IMR-90 (cell line): Measurements from ENCODE around the gene ALDH1A1. TPM values are rescaled to one million over a fixed set of nuclear protein-coding genes. Genes with fewer than 3 reads are reported as not detected.

Experiments
- ATAC-seq: fragments of 200-7000 bp; cut with Tn5 transposase; 2 replicates; pipeline ENCODE4 v1.9.1; 2020; ENCODE audit warnings: low read depth, mild to moderate bottlenecking, moderate library complexity
- BruUV-seq: library from RNA; stranded (reverse); fragments of 400-500 nt; replicated peaks from 2 replicates; lab custom pipeline; 2021; lab: Mats Ljungman, UMichigan
- CTCF ChIA-PET: fragments of 300-600 bp; formaldehyde crosslinking; extraction: SDS; loops from one replicate; lab custom pipeline; 2021; ENCODE audit warnings: antibody characterized with exemption; lab: Yijun Ruan, JAX
- POLR2A ChIA-PET: fragments of 300-600 bp; sonication (Branson Sonifier 250); formaldehyde crosslinking; loops from one replicate; lab custom pipeline; 2022; ENCODE audit warnings: antibody characterized with exemption; ENCODE audit not compliant: unreplicated experiment; lab: Charles Lee
- DNase-seq: peaks from one replicate; pipeline ENCODE4 v3.0.0; 2013
- H2AFZ ChIP-seq: replicated peaks from 2 replicates; pipeline ENCODE3; 2013; ENCODE audit warnings: low read length, mild to moderate bottlenecking; ENCODE audit not compliant: poor library complexity
- H2AK5ac ChIP-seq: 2 replicates; pipeline ENCODE4 v1.6.1; 2013; ENCODE audit warnings: low read depth, low read length, inconsistent platforms
- H2AK9ac ChIP-seq: replicated peaks from 2 replicates; pipeline ENCODE3; 2013; ENCODE audit warnings: mild to moderate bottlenecking, low read depth, low read length, moderate library complexity; ENCODE audit not compliant: poor library complexity
- H2BK120ac ChIP-seq: 2 replicates; pipeline ENCODE4 v1.6.1; 2013; ENCODE audit warnings: low read depth, low read length, inconsistent platforms
- H2BK15ac ChIP-seq: 3 replicates; pipeline ENCODE4 v1.6.1; 2013; ENCODE audit warnings: low read depth, low read length, inconsistent platforms
- H2BK20ac ChIP-seq: 2 replicates; pipeline ENCODE4 v1.6.1; 2013; ENCODE audit warnings: low read depth, mild to moderate bottlenecking, inconsistent platforms, low read length, moderate library complexity
- H2BK5ac ChIP-seq: 2 replicates; pipeline ENCODE4 v1.6.1; 2013; ENCODE audit warnings: mild to moderate bottlenecking, low read depth, low read length, inconsistent platforms; ENCODE audit not compliant: poor library complexity, severe bottlenecking
- H3K14ac ChIP-seq: replicated peaks from 2 replicates; pipeline ENCODE4 v1.6.1; 2013; ENCODE audit warnings: low read depth, low read length, inconsistent platforms
- H3K18ac ChIP-seq: 2 replicates; pipeline ENCODE4 v1.6.1; 2013; ENCODE audit warnings: low read depth, low read length, control low read depth
- H3K23ac ChIP-seq: 2 replicates; pipeline ENCODE4 v1.6.1; 2013; ENCODE audit warnings: low read depth, low read length, inconsistent platforms
- H3K27ac ChIP-seq: 2 replicates; pipeline ENCODE4 v1.5.1; 2013; ENCODE audit warnings: mild to moderate bottlenecking, control low read depth, low read length; ENCODE audit not compliant: insufficient read depth
- H3K27me3 ChIP-seq: 2 replicates; pipeline ENCODE4 v1.6.1; 2013; ENCODE audit warnings: low read length; ENCODE audit not compliant: control insufficient read depth, insufficient read depth
- H3K36me3 ChIP-seq: 2 replicates; pipeline ENCODE4 v1.6.1; 2013; ENCODE audit warnings: low read length, mixed read lengths; ENCODE audit not compliant: control insufficient read depth, insufficient read depth
- H3K4ac ChIP-seq: 2 replicates; pipeline ENCODE4 v1.6.1; 2013; ENCODE audit warnings: low read depth, low read length, inconsistent platforms
- H3K4me1 ChIP-seq: 2 replicates; pipeline ENCODE4 v1.6.1; 2013; ENCODE audit warnings: low read length, mixed read lengths; ENCODE audit not compliant: control insufficient read depth, insufficient read depth
- H3K4me2 ChIP-seq: 2 replicates; pipeline ENCODE4 v1.6.1; 2013; ENCODE audit warnings: low read depth, mild to moderate bottlenecking, control low read depth, low read length, moderate library complexity
- H3K4me3 ChIP-seq: 2 replicates; pipeline ENCODE4 v1.5.1; 2013; ENCODE audit warnings: low read depth, mild to moderate bottlenecking, control low read depth, low read length, moderate library complexity; ENCODE audit not compliant: insufficient read depth
- H3K56ac ChIP-seq: 2 replicates; pipeline ENCODE4 v1.6.1; 2013; ENCODE audit warnings: low read length, inconsistent platforms; ENCODE audit not compliant: insufficient read depth; ENCODE audit errors: extremely low read depth
- H3K79me1 ChIP-seq, 2 experiments: 2 replicates each; pipeline ENCODE4 v1.6.1; 2013; ENCODE audit warnings: low read length in 2 of 2, inconsistent platforms in 1 of 2, low read depth in 1 of 2
- H3K9ac ChIP-seq: 2 replicates; pipeline ENCODE4 v1.6.1; 2013; ENCODE audit warnings: low read depth, low read length, control low read depth
- H3K9me1 ChIP-seq: 2 replicates; pipeline ENCODE4 v1.6.1; 2013; ENCODE audit warnings: low read length, inconsistent platforms; ENCODE audit not compliant: insufficient read depth
- H3K9me3 ChIP-seq: 2 replicates; pipeline ENCODE4 v1.6.1; 2013; ENCODE audit warnings: low read length; ENCODE audit not compliant: control insufficient read depth, insufficient read depth
- H4K20me1 ChIP-seq: 2 replicates; pipeline ENCODE4 v1.6.1; 2013; ENCODE audit warnings: low read length, inconsistent platforms; ENCODE audit not compliant: insufficient read depth
- H4K5ac ChIP-seq: 2 replicates; pipeline ENCODE4 v1.6.1; 2013; ENCODE audit warnings: mild to moderate bottlenecking, low read depth, low read length, control low read depth
- H4K8ac ChIP-seq, 2 experiments: 2 replicates each; pipeline ENCODE4 v1.6.1; 2013; ENCODE audit warnings: low read depth in 2 of 2, low read length in 2 of 2, control low read depth in 1 of 2, inconsistent platforms in 1 of 2
- H4K91ac ChIP-seq: 2 replicates; pipeline ENCODE4 v1.6.1; 2013; ENCODE audit warnings: low read depth, low read length, inconsistent platforms; ENCODE audit not compliant: insufficient read depth
- BHLHE40 ChIP-seq: fragments of 150-350 bp; IDR thresholded peaks from 2 replicates; pipeline ENCODE4 v1.6.1; 2016; ENCODE audit warnings: mild to moderate bottlenecking, low read depth, low read length
- MAFK ChIP-seq: IDR thresholded peaks from 2 replicates; pipeline ENCODE4 v1.6.1; 2012; ENCODE audit warnings: low read depth, low read length, improper control_type of control experiment
- MXI1 ChIP-seq: IDR thresholded peaks from 2 replicates; pipeline ENCODE4 v1.6.1; 2012; ENCODE audit warnings: low read depth, mild to moderate bottlenecking, low read length, moderate library complexity, borderline replicate concordance
- SMC3 ChIP-seq: fragments of 150-350 bp; IDR thresholded peaks from 2 replicates; pipeline ENCODE4 v1.6.1; 2016; ENCODE audit warnings: low read depth, mild to moderate bottlenecking, antibody characterized with exemption, low read length, moderate library complexity
- WGBS, 2 experiments: methylation state at CpG; one replicate each; pipeline versions ENCODE4 v1.1.5 to v1.1.7; 2013; ENCODE audit warnings: missing lambda C conversion rate in 2 of 2; ENCODE audit not compliant: insufficient read length in 1 of 2; ENCODE audit errors: extremely low coverage in 2 of 2; 5-methylcytosine and 5-hydroxymethylcytosine counted together
- dilution Hi-C: fragments of 300-500 bp; cut with HindIII; formaldehyde crosslinking; loops from one replicate; pipeline ENCODE4 v1.14.3; 2018; ENCODE audit warnings: low sequenced_read_pairs; ENCODE audit not compliant: unreplicated experiment
- in situ Hi-C: fragments of 300-500 bp; cut with MboI; formaldehyde crosslinking; loops from 3 replicates; pipeline ENCODE4 v1.14.3; 2019; ENCODE audit warnings: low sequenced_read_pairs, inconsistent platforms, mixed read lengths
- intact Hi-C: fragments of 100-400 bp; cut with micrococcal nuclease; formaldehyde crosslinking; loops from 2 replicates; pipeline ENCODE4 v1.10.0; 2022
- polyA plus RNA-seq, 3 experiments: library from polyadenylated mRNA; depleted of rRNA; stranded (reverse); fragments of >200 nt; gene quantifications; 2 replicates each; pipeline ENCODE4 v1.2.3, GENCODE V29; 2012; ENCODE audit warnings: low replicate concordance in 1 of 3
- total RNA-seq: library from RNA; depleted of rRNA; stranded (reverse); fragments of >200 nt; gene quantifications from 2 replicates; pipeline ENCODE4 v1.2.3, GENCODE V29; 2012

ALDH1A1 gene
- total and polyA plus RNA-seq, 2 of the 4 experiments (the other 2 are of a cell fraction), result not detected

DNA sequence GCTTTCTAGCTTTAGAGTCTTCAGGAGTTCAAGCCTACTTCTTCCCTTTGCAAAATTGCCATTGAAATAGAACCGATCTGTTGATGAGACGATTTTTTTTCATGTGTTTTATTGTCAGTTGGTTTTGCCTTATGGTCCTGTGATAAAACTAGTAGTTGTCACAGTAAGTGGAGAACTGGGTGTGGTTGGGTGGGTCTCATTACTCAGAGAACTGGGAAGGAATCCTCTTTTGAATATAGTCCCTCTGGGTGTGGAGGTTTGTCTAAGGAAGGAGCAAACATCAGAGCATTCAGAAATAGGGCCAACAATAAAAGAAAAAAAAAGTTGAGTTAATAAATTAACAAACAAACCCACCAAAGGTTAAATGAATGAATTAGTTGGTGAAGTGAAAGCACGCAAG is 69.0 kb downstream of the ALDH1A1 start:
- H3K4me1 ChIP-seq, result no peaks in the 10 kb centered on the region
- no peak overlapping the region for H3K14ac ChIP-seq
- BruUV-seq, result no TSS peak
- H3K9ac ChIP-seq, result no peak overlapping the region
- no peak for TF ChIP-seq SMC3
- TF ChIP-seq MXI1, result no peak
- no peak for TF ChIP-seq BHLHE40
- no peak for TF ChIP-seq MAFK
- H3K9me1 ChIP-seq, result no peaks in the 10 kb centered on the region
- no peak overlapping the region for H2BK15ac ChIP-seq
- H3K4ac ChIP-seq, result no peak overlapping the region
- no peaks in the 10 kb centered on the region for H3K36me3 ChIP-seq
- ATAC-seq, result no peak
- dilution Hi-C loops, result no loop called here
- H4K91ac ChIP-seq, result no peak overlapping the region
- in situ Hi-C loops, result no loop called here
- H3K9me3 ChIP-seq, result no peaks in the 10 kb centered on the region
- no peak overlapping the region for H3K18ac ChIP-seq
- no peak overlapping the region for H2BK20ac ChIP-seq
- H2BK120ac ChIP-seq, result no peak overlapping the region
- ChIA-PET CTCF (no interaction called here), POLR2A (no interaction called here)
- no peak overlapping the region for H4K5ac ChIP-seq
- no peak for DNase-seq
- H3K79me1 ChIP-seq, result no peaks in the 10 kb centered on the region
- no peak overlapping the region for H3K4me2 ChIP-seq
- H4K20me1 ChIP-seq, result no peaks in the 10 kb centered on the region
- H2BK5ac ChIP-seq, result no peak overlapping the region
- intact Hi-C loops, result no loop called here
- WGBS, 2 experiments, result no CpG with 5 or more reads among the region's 3 CpGs
- H3K27ac ChIP-seq, result no peak overlapping the region
- no peak overlapping the region for H2AK5ac ChIP-seq
- H3K27me3 ChIP-seq, result no peaks in the 10 kb centered on the region
- H4K8ac ChIP-seq, result no peak overlapping the region
- H3K23ac ChIP-seq, result no peak overlapping the region
- no peak overlapping the region for H2AK9ac ChIP-seq
- no peak overlapping the region for H3K56ac ChIP-seq
- no peak overlapping the region for H2AFZ ChIP-seq
- H3K4me3 ChIP-seq, result no peak overlapping the region
